GM12891 (cell line): ENCODE data around the gene KRT76.

ENCODE experiments used
- PAX5 ChIP-seq: IDR thresholded peaks from 2 replicates; pipeline ENCODE4 v1.6.1; 2011; ENCODE audit warnings: low read length, moderate library complexity, mild to moderate bottlenecking; ENCODE audit not compliant: insufficient read depth, severe bottlenecking
- POLR2A ChIP-seq: IDR thresholded peaks from 2 replicates; pipeline ENCODE4 v1.6.1; 2011; ENCODE audit warnings: low read depth, low read length, control low read depth
- POLR2AphosphoS5 ChIP-seq: IDR thresholded peaks from 2 replicates; pipeline ENCODE4 v1.6.1; 2011; ENCODE audit warnings: low read depth, low read length, control low read depth
- TAF1 ChIP-seq: IDR thresholded peaks from 2 replicates; pipeline ENCODE4 v1.6.1; 2011; ENCODE audit warnings: low read depth, low read length, control low read depth

DNA sequence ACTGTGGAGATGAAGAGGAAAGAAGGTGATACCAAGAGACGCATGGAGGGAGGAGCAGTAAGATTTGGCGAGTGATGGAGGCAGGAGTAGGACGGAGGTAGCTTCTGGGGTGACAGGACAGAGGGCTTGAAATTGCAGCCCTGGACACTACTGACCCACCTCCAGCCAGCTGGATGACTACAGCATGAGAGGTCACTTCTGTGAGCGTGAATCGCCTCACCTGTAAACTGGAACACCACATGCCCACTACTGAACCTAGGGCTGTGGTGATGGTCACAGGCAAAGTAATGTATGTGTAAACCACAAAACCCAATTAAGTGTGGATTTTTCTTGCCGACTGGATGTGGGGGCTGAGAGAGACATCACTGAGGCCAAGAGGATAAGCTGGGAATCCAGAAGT is 43.4 kb upstream of the KRT76 start:
- TF ChIP-seq POLR2A = no peak
- no peak for TF ChIP-seq PAX5
- no peak for TF ChIP-seq POLR2AphosphoS5
- TF ChIP-seq TAF1 = no peak
